Measurements from ENCODE around the gene CAD.

Gene CAD

GRCh38 chr2:27284996-27285395 lies 67.8 kb downstream of the CAD start:
- no peak for DNase-seq

DNA sequence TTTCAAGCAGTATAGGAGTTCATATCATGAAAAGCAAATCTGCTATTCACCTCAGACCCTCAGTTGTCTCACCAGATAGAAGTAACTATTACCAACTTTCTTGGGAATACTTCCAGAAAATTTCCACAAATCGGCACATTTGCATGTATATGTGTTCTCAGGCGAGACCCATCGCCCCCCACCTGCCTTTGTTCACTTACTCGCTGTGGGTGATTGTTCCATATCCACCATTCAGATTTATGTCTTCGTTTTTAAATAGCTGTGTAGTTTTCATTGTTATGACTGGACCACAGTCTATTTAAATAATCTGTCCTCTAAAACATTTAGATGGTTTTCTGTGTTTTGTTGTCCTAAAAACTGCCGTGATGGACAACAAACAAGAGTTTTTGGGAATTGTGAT lies 68.3 kb downstream of the CAD start:
- no peak for DNase-seq

DNA sequence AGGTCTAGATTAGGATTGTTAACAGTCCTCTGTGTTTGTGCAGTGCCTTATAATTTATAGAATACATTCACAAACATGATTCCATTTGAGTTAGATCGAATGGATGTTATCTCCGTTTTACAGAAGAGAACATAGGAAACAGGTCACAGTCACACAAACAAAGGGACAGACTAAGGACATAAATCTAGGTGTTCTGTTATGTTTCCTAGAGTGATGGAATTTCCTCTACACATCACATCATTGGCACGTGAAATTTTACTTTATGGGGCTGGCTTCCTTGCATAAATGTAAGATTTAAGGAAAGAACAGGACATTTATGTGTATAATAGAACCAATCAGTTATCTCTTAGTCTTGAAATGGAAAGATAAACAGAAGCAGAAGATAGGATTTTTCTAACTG lies 71.4 kb downstream of the CAD start:
- no peak for DNase-seq

DNA sequence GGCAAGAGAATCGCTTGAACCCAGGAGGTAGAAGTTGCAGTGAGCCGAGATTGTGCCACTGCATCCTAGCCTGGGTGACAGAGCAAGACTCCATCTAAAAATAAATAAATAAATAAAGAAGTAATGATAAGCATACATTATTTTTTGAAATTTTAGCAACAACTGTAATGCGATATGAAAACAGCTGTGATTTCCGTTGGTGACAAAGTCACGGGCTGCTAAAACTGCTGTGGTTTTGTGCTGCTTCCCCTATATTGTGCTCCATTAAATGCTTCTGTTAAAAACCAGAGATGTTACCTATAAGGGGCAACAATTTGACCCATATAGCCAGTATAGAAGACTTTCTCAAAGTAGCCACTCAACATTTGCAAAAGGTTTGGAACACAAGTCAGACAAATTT lies 73.4 kb downstream of the CAD start:
- DNase-seq, result no peak

- no peak for DNase-seq
These were observed 74.7 kb downstream of the CAD start for GRCh38 chr2:27291865-27292264.

Data from midbrain (tissue), 1 donor.